GM12865 (cell line): ENCODE measurements around the gene CPN2.

Source experiments
- DNase-seq: peaks from one replicate; pipeline ENCODE4 v3.0.0; 2010; ENCODE audit warnings: low read depth
- H3K4me3 ChIP-seq: 2 replicates; pipeline ENCODE4 v1.5.1; 2011; ENCODE audit warnings: mild to moderate bottlenecking, low read depth, low read length, control low read depth
- TF ChIP-seq, protein P1 (sequence below): IDR thresholded peaks from 2 replicates; pipeline ENCODE4 v1.5.1; 2011; ENCODE audit warnings: low read length, control low read depth, low read depth, inconsistent platforms; ENCODE audit not compliant: insufficient read depth; ENCODE audit errors: missing control alignments

CPN2 gene

DNA sequence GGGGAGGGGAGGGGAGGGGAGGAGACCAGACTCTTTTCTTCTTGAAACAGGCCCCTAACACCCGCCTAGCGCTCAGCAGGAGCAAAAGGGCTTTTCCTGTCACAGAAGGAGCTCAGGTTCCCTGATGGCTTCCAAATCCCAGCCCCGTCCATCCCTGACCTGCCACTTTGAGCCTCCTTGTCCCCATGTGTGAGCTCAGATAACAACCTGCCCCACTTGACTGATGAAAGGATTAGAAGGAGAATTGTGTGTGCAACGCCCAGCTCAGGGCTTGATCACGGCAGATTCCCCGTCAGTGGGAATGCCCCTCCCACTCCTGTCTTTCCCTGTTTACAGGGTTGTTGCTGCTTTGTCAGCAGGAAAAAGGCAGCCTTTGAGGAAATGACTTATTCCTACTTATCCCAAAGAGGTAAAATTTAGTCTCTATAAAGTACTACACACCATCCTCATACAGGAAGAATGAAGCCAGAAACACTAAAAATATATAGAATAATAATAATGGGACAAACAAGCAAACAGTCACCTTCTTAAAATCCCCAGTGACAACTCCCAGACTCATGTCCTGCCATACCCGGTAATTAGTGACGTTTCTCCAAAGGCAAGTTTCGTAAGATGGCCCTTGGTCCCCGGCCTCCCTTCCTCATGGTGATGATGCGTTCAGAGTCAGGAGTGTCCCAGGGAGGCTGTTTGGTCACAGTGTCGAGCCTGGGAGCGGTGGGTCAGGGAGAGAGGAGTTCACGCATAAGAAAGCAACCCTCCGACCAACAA lies 24.5 kb upstream of the CPN2 start:
- H3K4me3 ChIP-seq = no peak overlapping the region
- no peak for DNase-seq
- TF ChIP-seq, protein P1, sequence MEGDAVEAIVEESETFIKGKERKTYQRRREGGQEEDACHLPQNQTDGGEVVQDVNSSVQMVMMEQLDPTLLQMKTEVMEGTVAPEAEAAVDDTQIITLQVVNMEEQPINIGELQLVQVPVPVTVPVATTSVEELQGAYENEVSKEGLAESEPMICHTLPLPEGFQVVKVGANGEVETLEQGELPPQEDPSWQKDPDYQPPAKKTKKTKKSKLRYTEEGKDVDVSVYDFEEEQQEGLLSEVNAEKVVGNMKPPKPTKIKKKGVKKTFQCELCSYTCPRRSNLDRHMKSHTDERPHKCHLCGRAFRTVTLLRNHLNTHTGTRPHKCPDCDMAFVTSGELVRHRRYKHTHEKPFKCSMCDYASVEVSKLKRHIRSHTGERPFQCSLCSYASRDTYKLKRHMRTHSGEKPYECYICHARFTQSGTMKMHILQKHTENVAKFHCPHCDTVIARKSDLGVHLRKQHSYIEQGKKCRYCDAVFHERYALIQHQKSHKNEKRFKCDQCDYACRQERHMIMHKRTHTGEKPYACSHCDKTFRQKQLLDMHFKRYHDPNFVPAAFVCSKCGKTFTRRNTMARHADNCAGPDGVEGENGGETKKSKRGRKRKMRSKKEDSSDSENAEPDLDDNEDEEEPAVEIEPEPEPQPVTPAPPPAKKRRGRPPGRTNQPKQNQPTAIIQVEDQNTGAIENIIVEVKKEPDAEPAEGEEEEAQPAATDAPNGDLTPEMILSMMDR = no peak

DNA sequence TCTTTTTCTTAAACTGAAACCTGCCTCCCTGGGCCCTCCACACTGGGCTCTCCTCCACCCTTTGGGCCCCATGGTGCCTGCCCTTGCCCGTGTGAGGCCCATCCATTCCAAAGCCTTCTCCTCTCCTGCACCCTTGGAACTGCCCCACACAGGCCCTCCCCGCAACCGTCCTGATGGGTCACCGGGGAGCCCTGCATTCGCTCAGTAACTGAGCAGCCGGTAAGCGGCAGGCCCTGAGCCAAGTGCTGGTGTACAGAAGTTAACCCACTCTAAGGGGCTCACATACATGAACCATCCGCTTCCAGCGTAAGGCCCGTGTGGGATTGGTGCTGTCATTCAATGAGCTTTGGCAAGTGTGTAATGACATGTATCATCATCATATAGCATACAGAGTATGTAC lies 23.8 kb upstream of the CPN2 start:
- no peak for DNase-seq
- TF ChIP-seq, protein P1 = no peak
- no peak overlapping the region for H3K4me3 ChIP-seq

DNA sequence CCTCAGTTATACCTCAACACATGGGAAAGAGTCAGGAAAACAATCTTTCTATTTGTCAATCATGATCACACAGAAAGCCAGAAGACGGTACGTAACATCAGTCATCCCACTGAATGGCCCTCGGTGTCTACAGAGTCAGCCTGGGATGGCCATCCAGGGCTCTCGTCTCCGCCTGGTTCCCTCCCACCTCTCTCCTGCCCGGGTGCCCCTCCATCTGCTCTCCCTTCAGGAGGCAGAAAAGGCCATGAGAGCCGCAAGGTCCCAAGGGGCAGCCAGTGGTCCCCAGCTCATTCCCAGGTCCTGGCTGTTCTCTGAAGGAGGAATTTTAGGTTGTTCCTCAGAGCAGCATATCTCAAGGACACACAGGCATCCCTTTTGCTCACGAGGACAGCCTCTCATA lies 22.8 kb upstream of the CPN2 start:
- no peak for DNase-seq
- TF ChIP-seq, protein P1 = no peak
- no peak overlapping the region for H3K4me3 ChIP-seq

DNA sequence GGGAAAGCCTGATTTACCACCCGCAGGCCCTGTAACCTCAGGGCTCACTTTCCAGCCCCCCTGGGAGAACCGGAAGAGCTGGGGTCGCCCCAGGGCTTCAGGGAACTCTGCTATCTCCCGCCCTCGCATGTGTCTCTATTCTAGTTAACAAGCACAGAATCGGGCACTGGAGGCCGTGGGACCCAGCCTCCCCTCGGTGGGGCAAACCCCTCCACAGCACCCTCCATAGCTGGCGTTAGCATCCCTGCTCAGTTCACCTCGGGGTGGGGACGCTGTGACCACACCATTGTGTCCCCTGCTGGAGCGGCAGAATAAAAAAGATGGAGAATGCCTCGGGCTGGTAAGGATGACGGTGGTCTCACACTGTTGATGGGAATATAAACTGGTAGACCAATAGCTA lies 21.9 kb upstream of the CPN2 start:
- TF ChIP-seq, protein P1 = no peak
- no peak overlapping the region for H3K4me3 ChIP-seq
- DNase-seq = no peak

DNA sequence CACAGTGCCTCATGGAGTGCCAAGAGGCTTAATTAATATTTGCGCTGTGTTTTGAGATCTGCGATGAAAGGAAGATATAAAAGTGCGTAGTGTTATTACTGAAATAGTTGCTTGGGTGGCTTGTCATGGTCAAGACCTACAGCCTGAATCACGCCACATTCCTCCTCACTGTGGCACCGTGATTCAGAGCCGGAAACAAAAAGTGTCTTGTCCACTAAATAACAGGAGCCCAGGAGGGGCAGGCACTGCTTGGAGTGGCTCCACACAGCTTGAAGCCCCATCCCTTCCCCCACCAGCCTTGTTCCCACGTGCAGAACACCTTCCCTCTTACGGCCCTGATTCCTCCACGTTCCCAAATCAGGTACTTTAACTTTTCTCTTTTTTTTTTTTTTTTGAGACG lies 19.6 kb upstream of the CPN2 start:
- DNase-seq = no peak
- no peak overlapping the region for H3K4me3 ChIP-seq
- TF ChIP-seq, protein P1 = no peak

DNA sequence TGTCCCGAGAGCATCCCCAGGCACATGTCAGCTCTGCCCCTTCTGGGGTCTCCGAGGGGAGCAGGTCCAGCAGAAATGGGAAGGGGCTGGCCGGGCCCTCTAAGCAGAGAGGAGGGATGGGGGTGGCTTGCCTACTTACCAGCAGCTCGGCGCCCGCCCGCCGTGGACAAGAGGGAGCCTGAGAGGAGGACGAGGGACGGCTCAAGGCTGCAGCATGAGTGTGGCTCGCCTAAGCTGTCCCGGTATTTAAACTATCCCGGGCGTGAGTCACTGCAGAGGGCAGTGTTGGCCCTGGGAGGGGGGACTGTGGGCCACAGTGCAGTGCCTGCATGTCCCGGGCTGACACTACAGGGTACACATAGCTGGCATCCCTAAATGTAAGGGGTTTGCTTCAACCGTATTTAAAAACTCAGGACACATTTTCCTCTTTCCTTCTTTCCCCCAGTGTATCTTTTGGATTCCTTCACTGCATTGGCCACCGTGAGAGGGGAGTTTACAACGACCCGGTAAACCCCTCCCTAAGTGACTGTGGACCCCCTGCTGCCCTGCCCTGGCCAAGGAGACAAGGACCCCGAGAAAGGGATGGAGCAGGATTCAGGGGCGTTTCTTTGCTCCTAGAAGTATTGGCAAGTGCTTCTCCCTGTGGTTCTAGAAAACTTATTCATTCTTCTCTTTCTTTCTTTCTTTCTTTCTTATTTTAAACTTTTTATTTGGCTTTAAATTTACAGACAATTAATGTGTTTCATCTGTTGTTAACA lies 18.6 kb upstream of the CPN2 start, which contains the start of gene LRRC15:
Gene LRRC15 (minus strand): TSS at position 222 of the 758 bp plus-strand sequence. CDS start 8,700 bp downstream, outside the sequence.
- H3K4me3 ChIP-seq = no peak within 1 kb of the TSS
- no peak for DNase-seq
- TF ChIP-seq, protein P1 = no peak
